GM12874 (cell line): ENCODE data around the gene CTCFL.

Experiments
- CTCF ChIP-seq: IDR thresholded peaks from 2 replicates; pipeline ENCODE4 v1.5.1; 2011; ENCODE audit warnings: low read depth, mild to moderate bottlenecking, control low read depth, low read length, moderate library complexity; ENCODE audit not compliant: insufficient read depth

The CTCFL gene

GRCh38 chr20:57523782-57524181 lies 1.2 kb downstream of the CTCFL start:
- no peak for TF ChIP-seq CTCF

GRCh38 chr20:57522380-57523140 lies 2.4 kb downstream of the CTCFL start:
- TF ChIP-seq CTCF, result no peak

- TF ChIP-seq CTCF, result no peak
Observed at GRCh38 chr20:57517904-57518303, 7.0 kb downstream of the CTCFL start.

DNA sequence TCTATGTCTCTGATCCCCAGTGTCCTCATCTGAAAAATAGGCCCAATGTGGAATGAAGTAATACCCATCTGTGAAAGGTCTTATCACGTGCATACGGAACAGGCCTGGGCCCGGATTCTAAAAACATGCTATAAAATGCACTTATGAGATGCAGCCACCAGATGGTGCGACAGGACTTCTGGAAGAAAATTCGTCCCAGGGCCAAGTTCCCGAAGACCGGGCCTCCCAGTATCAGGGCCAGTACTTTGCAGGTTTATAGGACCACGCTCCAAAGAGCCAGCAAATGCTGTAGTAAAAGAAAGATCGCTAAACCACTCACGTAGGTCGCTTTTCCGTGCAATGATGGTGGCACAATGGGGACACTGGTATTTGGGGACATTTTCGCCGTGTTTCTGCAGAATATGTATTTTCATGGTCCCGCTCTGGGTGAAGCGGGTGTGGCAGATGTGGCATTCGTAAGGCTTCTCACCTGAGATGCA lies 10.6 kb downstream of the CTCFL start:
- peak; percentile 59; the same call in 1 of the 2 replicates for TF ChIP-seq CTCF

- no peak for TF ChIP-seq CTCF
Observed at GRCh38 chr20:57513199-57513598, 11.7 kb downstream of the CTCFL start.

DNA sequence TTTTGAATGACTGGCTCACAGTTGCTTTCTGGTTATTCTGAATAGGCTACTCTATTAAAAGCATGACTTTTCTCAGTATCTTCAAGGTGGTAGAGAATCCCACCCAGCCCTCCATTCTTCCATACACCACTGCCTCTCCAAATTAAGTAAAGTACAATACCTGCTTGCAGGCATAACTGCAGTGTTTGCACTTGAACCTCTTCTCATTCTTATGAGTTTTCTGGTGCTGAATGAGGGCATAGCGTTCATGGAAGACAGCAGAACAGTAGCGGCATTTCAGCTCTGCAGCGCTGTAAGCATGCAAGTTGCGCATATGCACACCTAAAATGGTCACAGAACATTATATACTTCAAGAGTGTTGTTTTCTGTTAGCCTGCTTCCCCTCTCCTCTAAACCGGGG lies 12.5 kb downstream of the CTCFL start:
- TF ChIP-seq CTCF, result no peak

GRCh38 chr20:57509665-57510237 lies 15.2 kb downstream of the CTCFL start:
- peak; percentile 54 for TF ChIP-seq CTCF
